SKM-1 treated with dmso at 0.1 percent for 144 hours (cell line): ENCODE measurements around the gene CORO1C.
A peak's percentile ranks its signal among the peaks of the same experiment; 100 is the strongest.
"Not testable (repeated sequence)": the region's sequence is repeated elsewhere in the genome, so short reads cannot be mapped to it uniquely, and the experiment has no call there.

ENCODE experiments used
- DNase-seq: peaks from one replicate; lab custom pipeline; 2025; ENCODE audit not compliant: unreplicated experiment; lab: John Stamatoyannopoulos, UW

The CORO1C gene

GRCh38 chr12:108679106-108679681, 52.1 kb downstream of the CORO1C start:
- no peak for DNase-seq

- DNase-seq, result no peak
Measured at GRCh38 chr12:108678104-108678730, 53.1 kb downstream of the CORO1C start.

GRCh38 chr12:108677381-108677780, 53.9 kb downstream of the CORO1C start:
- DNase-seq, result no peak

GRCh38 chr12:108676707-108677106, 54.6 kb downstream of the CORO1C start:
- DNase-seq, result no peak

GRCh38 chr12:108675792-108676191, 55.5 kb downstream of the CORO1C start:
- no peak for DNase-seq

- no peak for DNase-seq
Measured at GRCh38 chr12:108672054-108672453, 59.3 kb downstream of the CORO1C start.

GRCh38 chr12:108671110-108671509, 60.2 kb downstream of the CORO1C start:
- no peak for DNase-seq

GRCh38 chr12:108670066-108670631, 61.2 kb downstream of the CORO1C start:
- DNase-seq, result no peak

- DNase-seq, result no peak
Measured at GRCh38 chr12:108668542-108668941, 62.8 kb downstream of the CORO1C start.

- DNase-seq, result no peak
Measured at GRCh38 chr12:108668063-108668462, 63.3 kb downstream of the CORO1C start.

GRCh38 chr12:108667349-108667748, 64.0 kb downstream of the CORO1C start:
- DNase-seq, result no peak

- DNase-seq, result no peak
Measured at GRCh38 chr12:108666401-108666881, 64.9 kb downstream of the CORO1C start.

- DNase-seq, result no peak
Measured at GRCh38 chr12:108665608-108666202, 65.6 kb downstream of the CORO1C start.

- DNase-seq, result peak; percentile 64
Measured at GRCh38 chr12:108664338-108665258, 66.7 kb downstream of the CORO1C start.

GRCh38 chr12:108663324-108664015, 67.8 kb downstream of the CORO1C start:
- DNase-seq, result no peak

GRCh38 chr12:108658115-108658514, 73.2 kb downstream of the CORO1C start:
- not testable (repeated sequence) for DNase-seq

GRCh38 chr12:108657130-108657745, 74.1 kb downstream of the CORO1C start:
- no peak for DNase-seq

GRCh38 chr12:108656247-108656646, 75.1 kb downstream of the CORO1C start:
- DNase-seq, result not testable (repeated sequence)

- not testable (repeated sequence) for DNase-seq
Measured at GRCh38 chr12:108655812-108656175, 75.5 kb downstream of the CORO1C start.

- not testable (repeated sequence) for DNase-seq
Measured at GRCh38 chr12:108654622-108655021, 76.7 kb downstream of the CORO1C start.
